SIG-M5 (cell line): ENCODE results near the gene NFILZ.

Source experiments
- DNase-seq: peaks from one replicate; lab custom pipeline; 2025; lab: John Stamatoyannopoulos, UW

Gene NFILZ

DNA sequence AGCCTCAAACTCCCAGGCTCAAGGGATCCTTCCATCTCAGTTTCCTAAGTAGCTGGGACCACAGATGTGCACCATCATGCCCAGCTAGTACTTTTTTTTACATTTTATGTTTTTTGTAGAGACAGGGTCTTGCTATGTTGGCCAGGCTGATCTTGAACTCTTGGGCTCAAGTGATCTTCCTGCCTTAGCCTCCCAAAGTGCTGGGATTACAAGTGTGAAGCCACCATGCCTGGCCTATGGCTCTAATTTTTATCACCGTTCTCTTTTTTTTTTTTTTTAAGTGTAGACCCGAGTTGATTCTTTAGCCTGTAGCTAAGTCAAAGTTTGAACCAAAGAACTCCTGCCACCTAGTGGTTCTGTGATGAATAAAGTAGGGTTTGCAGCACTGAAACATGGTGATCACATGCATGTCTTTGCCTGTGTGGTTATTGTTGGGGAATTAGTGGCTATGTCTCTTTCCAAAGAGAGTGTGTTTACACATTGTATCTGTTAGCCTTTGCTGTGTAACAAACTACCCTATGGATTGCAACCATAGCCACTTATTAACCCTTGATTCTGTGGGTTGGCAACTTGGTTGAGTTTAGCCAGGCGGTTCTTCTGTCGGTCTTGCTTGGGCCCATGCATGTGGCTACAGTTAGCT is 11.6 kb downstream of the NFILZ start:
- DNase-seq: no peak

DNA sequence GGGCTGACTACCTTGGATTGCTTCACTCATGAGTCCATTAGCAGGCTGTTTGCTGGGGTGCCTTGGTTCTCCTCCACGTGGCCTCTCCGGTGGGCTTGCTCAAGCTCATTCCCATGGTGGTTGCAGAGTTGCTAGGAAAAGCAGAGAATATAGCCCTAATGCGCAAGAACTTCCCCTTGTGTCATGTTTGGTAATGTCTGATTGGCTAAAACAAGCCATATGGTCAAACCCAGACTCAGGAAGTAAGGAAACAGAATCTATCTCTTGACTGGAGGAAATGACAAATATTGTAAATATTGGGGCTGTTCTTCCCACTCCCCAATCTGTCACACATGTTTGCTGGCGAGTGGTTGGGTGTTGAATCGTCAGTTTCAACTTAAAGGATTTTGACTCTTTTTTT is 12.1 kb downstream of the NFILZ start:
- DNase-seq: no peak

DNA sequence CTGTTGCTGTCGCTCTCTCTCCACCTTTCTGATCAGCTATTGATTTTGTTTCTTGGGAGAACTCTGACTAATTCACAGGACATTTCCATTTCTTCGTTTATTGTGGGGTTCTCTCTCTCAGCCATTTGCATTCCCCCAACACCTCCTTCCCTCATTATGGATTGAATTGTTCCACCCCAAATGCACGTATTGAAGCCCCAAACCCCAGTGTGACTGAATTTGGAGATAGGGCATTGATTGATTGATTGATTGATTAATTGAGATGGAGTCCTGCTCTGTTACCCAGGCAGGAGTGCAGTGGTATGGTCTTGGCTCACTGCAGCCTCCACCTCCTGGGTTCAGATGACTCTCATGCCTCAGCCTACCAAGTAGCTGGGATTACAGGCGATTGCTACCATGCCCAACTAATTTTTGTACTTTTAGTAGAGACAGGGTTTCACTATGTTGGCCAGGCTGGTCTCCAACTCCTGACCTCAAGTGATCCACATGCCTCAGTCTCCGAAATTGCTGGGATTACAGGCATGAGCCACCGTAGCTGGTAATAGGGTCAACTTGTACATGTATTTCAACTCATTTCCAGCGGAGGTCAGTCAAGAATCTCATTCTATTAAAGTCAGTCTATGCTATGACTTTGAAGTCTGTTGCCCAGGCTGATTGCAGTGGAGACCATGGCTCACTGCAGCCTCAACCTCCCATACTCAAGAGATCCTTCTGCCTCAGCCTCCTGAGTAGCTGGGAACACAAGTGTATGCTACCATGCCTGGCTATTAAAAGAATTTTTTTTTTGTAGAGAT is 13.6 kb downstream of the NFILZ start:
- no peak for DNase-seq

DNA sequence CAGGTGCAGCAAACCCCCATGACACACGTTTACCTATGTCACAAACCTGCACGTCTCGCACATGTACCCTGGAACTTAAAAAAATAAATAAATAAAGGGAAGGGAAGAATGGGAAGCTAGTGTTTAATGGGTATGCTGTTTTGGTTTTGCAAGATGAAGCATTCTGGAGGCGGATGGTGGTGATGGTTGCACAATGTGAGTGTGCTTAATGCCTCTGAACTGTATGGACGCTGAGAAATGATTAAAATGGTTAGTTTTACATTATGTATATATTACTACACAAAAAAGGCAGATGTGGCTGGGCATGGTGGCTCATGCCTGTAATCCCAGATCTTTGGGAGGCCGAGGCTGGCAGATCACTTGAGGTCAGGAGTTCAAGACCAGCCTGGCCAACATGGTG is 17.8 kb downstream of the NFILZ start:
- no peak for DNase-seq

DNA sequence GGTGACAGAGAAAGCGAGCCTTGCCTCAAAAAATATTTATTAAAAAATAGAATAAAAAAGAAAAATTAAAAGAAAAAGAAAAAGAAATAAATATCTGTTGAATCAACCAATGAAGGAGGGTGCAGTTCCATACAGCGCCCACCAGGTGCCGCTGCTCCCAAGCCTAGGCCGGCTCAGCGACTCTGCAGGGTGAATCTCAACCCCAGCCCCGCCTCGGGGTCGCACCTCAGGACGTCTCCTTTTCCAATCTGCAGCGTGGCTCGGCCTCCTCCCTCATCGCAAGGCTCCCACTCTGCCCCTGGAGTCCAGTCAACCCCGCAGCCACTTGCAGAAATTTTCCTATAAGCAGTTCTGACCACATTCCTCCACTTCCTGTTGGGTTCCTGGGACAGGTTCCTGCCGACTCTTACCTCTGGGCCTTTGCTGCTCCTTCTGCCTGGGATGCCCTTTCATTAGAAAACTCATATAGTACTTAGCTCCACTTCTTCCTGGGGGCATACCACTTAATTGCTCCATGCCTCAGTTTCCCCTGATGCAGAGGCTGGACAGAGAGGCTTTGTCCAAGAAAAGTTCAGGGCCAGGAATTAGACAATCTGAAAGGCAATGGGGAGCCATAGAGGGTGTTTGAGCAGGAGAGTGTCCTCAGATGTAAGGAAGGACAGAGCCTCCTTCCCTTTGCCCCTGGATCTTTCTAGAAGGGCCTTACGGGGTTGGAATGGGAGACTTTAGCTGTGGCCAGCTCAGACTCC is 24.3 kb downstream of the NFILZ start:
- DNase-seq: no peak

DNA sequence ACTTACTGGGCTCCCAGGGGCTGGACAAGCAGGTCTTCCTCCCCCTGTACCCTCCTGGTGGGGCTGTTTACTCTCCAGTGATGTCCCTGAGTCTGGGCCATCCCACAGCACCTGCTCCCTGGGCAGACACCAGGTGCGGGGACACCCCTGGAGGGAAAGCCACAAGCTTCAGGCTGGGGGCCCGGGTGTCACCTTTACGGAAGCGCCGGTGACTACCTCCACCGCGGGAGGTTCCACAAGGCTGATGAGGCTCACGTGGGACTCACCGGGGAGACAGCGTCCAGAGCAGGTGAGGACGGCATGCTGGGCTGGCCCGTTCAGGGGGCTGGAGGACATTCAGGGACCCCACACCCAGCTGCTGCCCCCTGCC is 24.9 kb downstream of the NFILZ start:
- DNase-seq: no peak

DNA sequence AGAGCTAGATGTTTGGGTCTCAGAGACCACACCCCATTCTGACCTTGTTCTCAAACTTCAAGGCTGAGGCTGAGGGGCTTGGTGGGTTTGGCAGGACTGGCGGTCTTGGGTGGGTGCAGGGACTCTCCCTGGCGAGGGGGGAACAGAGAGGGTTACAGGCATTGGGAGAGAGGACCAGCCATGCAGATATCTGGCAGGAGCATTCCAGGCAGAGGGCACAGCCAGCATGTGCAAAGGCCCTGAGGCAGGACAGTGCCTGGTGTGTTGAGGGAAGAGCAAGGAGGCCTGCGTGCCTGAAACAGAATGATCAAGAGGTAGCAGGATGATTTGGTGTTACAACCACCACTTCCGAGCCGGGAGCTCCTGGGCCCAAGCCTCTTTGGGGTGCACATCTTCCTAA is 27.4 kb downstream of the NFILZ start:
- no peak for DNase-seq

DNA sequence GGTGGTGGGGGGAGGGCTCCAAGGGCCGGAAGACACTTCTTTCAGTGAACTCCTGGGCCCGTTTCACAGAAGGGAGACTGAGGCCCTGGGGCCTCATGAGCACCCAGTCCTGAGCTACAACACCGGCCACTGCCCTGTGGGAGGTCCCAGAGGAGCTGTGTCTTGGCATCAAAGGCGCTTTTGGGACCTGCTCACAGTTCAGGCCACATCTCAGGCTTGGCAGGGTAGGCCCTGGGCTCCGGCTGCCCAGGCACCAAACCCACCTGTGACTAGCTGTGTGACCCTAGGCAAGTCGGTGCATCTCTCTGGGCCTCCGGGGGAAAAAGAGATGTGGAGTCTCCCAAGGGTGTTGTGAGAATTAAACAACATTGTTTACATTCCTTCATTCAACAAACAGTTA is 29.5 kb downstream of the NFILZ start:
- DNase-seq: no peak

DNA sequence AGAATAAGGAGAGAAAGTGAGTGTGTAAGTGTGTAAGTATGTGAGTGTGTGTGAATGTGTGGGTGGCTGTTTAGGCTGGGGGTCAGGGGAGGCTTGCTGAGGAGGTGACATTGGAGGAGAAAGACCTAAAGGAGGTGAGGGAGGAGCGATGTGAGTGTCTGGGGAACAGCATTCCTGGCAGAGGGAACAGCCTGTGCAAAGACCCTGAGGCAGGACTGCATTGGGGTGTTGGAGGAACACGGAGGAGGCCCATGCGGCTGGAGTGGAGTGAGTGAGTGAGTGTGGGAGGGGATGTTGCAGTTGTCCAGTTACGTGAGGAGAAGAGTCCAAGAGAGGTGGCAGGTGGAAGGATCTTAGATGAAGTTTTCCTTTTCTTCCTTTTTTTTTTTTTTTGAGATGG is 31.8 kb downstream of the NFILZ start:
- DNase-seq: no peak

DNA sequence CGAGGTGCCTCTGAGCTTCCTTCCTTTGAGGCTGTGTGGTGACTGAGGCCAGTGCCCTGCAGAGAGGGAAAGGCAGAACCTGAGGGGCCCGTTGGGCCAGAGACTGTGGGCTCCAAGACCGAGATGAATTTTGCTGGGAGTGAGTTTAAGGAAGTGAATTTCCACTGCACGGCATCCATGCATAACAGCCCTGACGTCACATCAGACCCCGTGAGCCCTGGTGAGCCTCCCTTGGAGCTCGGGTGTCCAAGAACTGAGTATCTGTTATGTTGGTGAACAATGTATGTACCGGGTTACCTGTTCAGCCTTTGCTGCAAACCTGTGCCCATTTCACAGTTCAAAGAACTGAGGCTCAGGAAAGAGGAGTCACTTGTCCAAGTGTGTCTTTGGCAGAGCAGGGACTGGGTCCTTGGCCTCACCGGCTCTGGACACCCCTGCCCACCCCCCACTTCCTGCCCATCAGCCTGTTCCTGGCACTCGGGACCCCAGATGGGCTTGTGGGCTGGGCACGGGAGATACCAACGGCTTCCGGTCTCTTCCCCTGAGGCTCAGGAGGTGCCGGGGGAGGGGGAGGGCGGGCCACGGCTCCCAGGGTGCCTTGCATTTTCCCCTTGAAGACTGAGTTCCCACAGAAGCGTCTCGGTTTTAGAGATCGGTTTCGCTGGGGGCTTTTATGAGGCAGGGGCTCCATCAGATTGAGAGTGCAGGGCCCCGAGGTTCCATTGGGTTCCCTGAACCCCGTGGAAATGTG is 33.7 kb downstream of the NFILZ start:
- DNase-seq: no peak

DNA sequence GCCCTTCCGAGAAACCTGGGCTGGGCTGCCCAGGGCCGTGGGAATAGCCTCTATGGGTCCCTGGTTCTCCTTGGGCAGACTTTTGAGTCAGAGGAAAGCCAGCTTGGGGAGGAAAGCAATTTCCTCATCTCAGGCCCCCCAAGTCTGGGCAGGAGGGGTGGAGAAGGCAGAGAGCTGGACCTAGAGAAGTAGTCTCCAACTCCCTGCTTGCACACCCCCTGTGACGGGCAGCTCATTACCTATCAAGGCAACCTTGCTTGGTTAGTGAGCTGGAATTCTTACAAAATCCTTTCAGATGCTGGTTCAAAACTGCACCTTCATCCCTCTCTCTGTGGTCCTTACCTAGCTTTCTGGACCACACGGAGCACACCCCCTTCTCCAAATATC is 34.2 kb downstream of the NFILZ start:
- no peak for DNase-seq

DNA sequence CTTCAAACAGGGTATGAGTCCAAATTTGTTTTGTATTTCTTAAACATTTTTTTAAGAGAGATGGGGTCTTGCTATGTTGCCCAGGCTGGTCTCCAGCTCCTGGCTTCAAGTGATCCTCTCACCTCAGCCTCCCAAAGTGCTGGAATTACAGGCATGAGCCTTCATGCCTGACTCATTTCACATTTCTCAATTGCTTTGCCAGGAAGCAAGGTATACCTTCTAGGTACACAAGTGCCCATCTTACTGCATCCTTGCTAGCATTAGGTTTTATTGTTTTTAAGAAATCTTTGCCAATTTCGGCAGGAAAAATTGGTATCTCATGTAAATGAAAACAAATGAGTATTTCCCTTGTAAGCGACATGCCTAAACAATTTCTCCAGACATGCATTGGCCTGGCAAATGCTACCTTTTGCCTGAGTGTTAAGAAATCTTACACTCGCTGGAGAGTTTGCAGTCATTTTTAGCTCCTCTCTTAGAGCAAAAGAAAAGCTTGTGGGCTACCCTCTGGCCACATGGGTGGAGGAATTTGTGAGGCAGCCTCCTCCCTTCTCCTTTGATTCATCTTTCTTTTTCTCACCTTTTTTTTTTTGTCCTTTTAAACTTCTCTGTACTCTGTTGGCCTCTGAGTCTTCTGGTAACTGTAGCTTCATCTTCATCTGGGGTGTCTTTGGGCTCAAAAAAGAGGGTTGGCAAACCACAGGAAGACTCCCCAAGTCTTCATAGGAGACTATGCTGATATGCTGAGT is 35.2 kb downstream of the NFILZ start:
- DNase-seq: no peak

DNA sequence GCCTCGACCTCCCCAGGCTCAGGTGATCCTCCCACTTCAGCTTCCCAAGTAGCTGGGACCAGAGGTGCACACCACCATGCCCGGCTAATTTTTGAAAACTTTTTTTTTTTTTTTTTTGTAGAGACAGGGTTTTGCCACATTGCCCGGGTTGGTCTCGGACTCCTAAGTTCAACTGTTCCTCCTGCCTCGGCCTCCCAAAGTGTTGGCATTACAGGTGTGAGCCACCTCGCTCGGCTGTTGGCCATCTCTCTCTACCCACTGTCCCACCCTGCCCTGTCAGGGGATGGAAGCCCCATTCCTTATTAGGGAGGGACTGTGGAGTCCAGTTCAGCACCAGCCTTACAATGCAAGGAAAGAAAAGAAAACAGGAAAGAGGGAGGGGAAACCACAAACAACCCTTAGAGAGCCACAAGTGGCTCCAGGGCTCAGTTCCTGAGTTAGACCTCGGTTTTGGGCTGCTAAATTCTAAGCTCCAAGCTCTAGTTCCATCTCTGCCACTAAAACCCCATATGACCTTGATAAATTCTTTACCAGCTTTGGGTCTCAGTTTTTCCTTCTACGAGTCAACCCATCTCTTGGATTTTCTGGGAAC is 36.5 kb downstream of the NFILZ start:
- DNase-seq: no peak

DNA sequence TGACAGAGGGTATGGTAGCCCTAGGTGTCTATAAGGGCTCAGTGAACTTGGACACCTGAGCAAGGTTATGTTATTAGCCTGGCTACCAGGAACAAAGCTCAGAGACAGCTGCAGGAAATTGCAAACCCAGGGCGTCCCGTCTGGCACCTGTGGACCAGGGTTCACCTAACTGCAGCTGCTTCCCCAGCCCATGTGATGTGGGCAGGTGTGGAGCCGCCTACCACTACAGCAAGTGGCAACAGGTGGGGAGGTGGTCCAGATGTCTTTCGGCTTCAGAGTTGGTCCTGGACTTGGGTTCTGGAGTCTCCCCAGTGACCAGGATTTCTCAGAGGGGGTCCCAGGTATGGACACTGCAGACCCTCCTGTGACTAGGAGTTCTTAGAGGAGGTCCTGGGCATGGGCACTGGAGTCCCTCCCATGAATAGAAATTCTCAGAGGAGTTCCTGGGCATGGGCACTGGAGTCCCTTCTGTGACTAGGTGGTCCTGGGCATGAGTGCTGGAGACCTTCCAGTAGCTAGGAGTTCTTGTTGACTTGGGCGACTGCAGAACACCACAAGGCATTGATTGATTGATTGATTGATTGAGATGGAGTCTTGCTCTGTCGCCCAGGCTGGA is 43.0 kb downstream of the NFILZ start:
- no peak for DNase-seq

DNA sequence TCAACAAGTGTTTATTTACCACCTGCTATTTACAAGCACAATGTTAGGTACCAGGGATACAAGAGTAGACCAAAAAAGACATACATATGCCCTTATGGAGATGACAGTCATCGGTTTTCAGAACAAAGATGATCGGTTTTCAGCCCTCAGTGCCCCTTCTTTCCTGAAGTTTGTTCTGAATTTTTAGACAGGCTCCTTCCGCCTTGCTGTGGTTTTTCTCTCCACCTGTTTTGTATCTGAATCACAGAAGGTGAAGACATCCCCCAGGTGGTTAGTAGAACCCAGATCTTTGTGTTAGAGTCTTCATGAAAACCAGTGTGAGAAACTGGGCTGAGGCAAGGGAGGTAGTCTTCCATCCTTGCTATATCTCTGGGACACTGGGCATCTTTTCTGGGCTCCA is 44.6 kb downstream of the NFILZ start:
- DNase-seq: no peak

DNA sequence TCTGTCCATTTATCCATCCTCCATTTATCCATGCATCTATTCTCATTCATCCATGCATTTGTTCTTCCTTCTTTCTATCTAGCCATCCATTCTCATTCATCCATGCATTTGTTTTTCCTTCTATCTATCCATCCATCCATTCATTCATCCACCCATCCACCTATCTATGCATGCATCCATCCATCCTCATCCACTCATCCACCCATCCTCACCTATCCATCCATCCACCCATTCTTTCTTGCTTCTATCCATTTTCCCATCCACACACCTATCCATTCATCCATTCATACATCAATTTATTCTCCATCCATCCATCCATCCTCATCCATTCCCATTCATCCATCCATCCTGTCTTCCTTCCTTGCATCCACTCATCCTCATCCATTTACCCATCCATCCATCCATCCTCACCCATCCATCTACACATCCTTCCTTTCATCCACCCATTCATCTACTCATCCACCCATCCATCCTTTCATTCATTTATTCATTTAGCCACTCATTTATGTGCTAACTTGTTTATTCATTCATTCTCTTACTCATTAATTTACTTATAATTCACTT is 47.9 kb downstream of the NFILZ start:
- no peak for DNase-seq
